A549 (cell line): ENCODE measurements around the gene EFNA5. TPM values are rescaled to one million over a fixed set of nuclear protein-coding genes. Genes with fewer than 3 reads are reported as not detected.

Experiments
- ATAC-seq, 2 experiments: fragments of 200-7000 bp in 1 of 2; fragments of >200 bp in 1 of 2; cut with Nextera tagmentation in 1 of 2; cut with Tn5 transposase in 1 of 2; 3 replicates each; pipeline versions ENCODE4 v1.8.0 to v1.9.1; 2018 to 2020; ENCODE audit warnings: mild to moderate bottlenecking in 1 of 2, moderate library complexity in 1 of 2
- CTCF ChIA-PET: fragments of 300-600 bp; sonication (Branson Sonifier 250); formaldehyde crosslinking; extraction: SDS; loops from one replicate; lab custom pipeline; 2021; ENCODE audit warnings: antibody characterized with exemption, inconsistent platforms; lab: Yijun Ruan, JAX
- POLR2A ChIA-PET: fragments of 350-600 bp; formaldehyde crosslinking; extraction: SDS; loops from one replicate; lab custom pipeline; 2021; ENCODE audit warnings: antibody characterized with exemption, inconsistent platforms; lab: Yijun Ruan, JAX
- DNase-seq, 2 experiments: peaks; one replicate each; pipeline versions ENCODE4 v3.0.0 to v3.0.0-alpha.2; 2011 to 2016; ENCODE audit warnings: low read depth in 1 of 2, low spot score in 1 of 2
- FAIRE-seq: peaks from 2 replicates; lab custom pipeline; 2011; peaks lifted over from hg19 to GRCh38; lab: Jason Lieb, UNC
- H3K27ac ChIP-seq, 2 experiments: fragments of >200 bp; sonication (Bioruptor Twin); formaldehyde crosslinking; 3 replicates each; pipeline ENCODE4 v1.5.1; 2016 to 2017
- H3K4me1 ChIP-seq: fragments of >200 bp; sonication (Bioruptor Twin); formaldehyde crosslinking; 3 replicates; pipeline ENCODE4 v1.6.1; 2016
- H3K4me2 ChIP-seq: fragments of >200 bp; sonication (Bioruptor Twin); formaldehyde crosslinking; 3 replicates; pipeline ENCODE4 v1.6.1; 2016
- H3K4me3 ChIP-seq: fragments of >200 bp; sonication (Bioruptor Twin); formaldehyde crosslinking; 3 replicates; pipeline ENCODE4 v1.5.1; 2016
- H3K9me3 ChIP-seq: fragments of >200 bp; sonication (Bioruptor Twin); formaldehyde crosslinking; 3 replicates; pipeline ENCODE4 v1.6.1; 2016
- ATOH8 ChIP-seq: fragments of 250-450 bp; sonication (Bioruptor Pico); IDR thresholded peaks from 2 replicates; pipeline ENCODE4 v1.5.0; 2020; ENCODE audit warnings: low read depth, mild to moderate bottlenecking, moderate library complexity
- CTCF ChIP-seq: fragments of >200 bp; sonication (Bioruptor Twin); formaldehyde crosslinking; IDR thresholded peaks from 3 replicates; pipeline ENCODE4 v1.5.1; 2016
- EHMT2 ChIP-seq: fragments of 200-600 bp; sonication (generic); IDR thresholded peaks from 2 replicates; pipeline ENCODE4 v1.6.1; 2016; ENCODE audit warnings: antibody characterized with exemption, low read depth, mild to moderate bottlenecking, moderate library complexity
- ELK1 ChIP-seq: fragments of 150-350 bp; IDR thresholded peaks from 2 replicates; pipeline ENCODE4 v1.6.1; 2014; ENCODE audit warnings: low read depth, mild to moderate bottlenecking, low read length
- EP300 ChIP-seq, 2 experiments: fragments of >200 bp; sonication (Bioruptor Twin); formaldehyde crosslinking; IDR thresholded peaks; 2 replicates in 1 of 2; 3 replicates in 1 of 2; pipeline ENCODE4 v1.6.1; 2016 to 2017
- FOSL2 ChIP-seq, 2 experiments: fragments of 450-650 bp in 1 of 2; fragments of >200 bp in 1 of 2; sonication (Bioruptor Twin) in 1 of 2; formaldehyde crosslinking; IDR thresholded peaks; 2 replicates each; pipeline versions ENCODE4 v1.5.0 to v1.6.1; 2016 to 2020; ENCODE audit warnings: mild to moderate bottlenecking in 1 of 2, moderate library complexity in 1 of 2
- HES2 ChIP-seq: fragments of >200 bp; sonication (Bioruptor Twin); formaldehyde crosslinking; IDR thresholded peaks from 2 replicates; pipeline ENCODE4 v1.6.1; 2016
- HMGXB4 ChIP-seq: fragments of 250-450 bp; sonication (Bioruptor Pico); IDR thresholded peaks from 2 replicates; pipeline ENCODE4 v1.5.0; 2021; ENCODE audit warnings: mild to moderate bottlenecking, moderate library complexity, borderline replicate concordance
- HOXA7 ChIP-seq: fragments of 250-450 bp; sonication (Bioruptor Pico); IDR thresholded peaks from 2 replicates; pipeline ENCODE4 v1.5.0; 2020; ENCODE audit warnings: mild to moderate bottlenecking, moderate library complexity
- JUN ChIP-seq, 2 experiments: fragments of >200 bp; sonication (Bioruptor Twin); formaldehyde crosslinking; IDR thresholded peaks; 2 replicates in 1 of 2; 3 replicates in 1 of 2; pipeline ENCODE4 v1.6.1; 2016 to 2017
- KDM1A ChIP-seq: fragments of 200-600 bp; sonication (generic); IDR thresholded peaks from 2 replicates; pipeline ENCODE4 v1.6.1; 2016; ENCODE audit warnings: low read depth, mild to moderate bottlenecking
- KDM5A ChIP-seq: fragments of 200-600 bp; sonication (generic); IDR thresholded peaks from 2 replicates; pipeline ENCODE4 v1.6.1; 2016; ENCODE audit warnings: antibody characterized with exemption, mild to moderate bottlenecking
- MAX ChIP-seq: IDR thresholded peaks from 2 replicates; pipeline ENCODE4 v1.6.1; 2012
- MAZ ChIP-seq: fragments of 150-350 bp; IDR thresholded peaks from 2 replicates; pipeline ENCODE4 v1.6.1; 2014; ENCODE audit warnings: antibody characterized with exemption, low read depth, low read length, borderline replicate concordance
- NFE2L2 ChIP-seq: fragments of 150-350 bp; conservative IDR thresholded peaks from 2 replicates; pipeline ENCODE4 v1.6.1; 2014; ENCODE audit warnings: low read length
- NPAS2 ChIP-seq: fragments of 250-450 bp; sonication (Bioruptor Pico); IDR thresholded peaks from 2 replicates; pipeline ENCODE4 v1.8.0; 2022; ENCODE audit warnings: mild to moderate bottlenecking, moderate library complexity, borderline replicate concordance
- NR3C1 ChIP-seq: fragments of >200 bp; sonication (Bioruptor Twin); formaldehyde crosslinking; IDR thresholded peaks from 3 replicates; pipeline ENCODE4 v1.6.1; 2017
- PBX3 ChIP-seq: IDR thresholded peaks from 2 replicates; pipeline ENCODE4 v1.6.1; 2012
- RAD21 ChIP-seq, 2 experiments: fragments of >200 bp in 1 of 2; sonication (Bioruptor Twin) in 1 of 2; formaldehyde crosslinking in 1 of 2; IDR thresholded peaks in 1 of 2; conservative IDR thresholded peaks in 1 of 2; 2 replicates in 1 of 2; 3 replicates in 1 of 2; pipeline ENCODE4 v1.6.1; 2012 to 2018; ENCODE audit warnings: inconsistent platforms in 1 of 2
- REST ChIP-seq: fragments of 200-600 bp; sonication (generic); IDR thresholded peaks from 2 replicates; pipeline ENCODE4 v1.6.1; 2016; ENCODE audit warnings: antibody characterized with exemption, mild to moderate bottlenecking, moderate library complexity
- RNF2 ChIP-seq: fragments of 200-600 bp; sonication (generic); IDR thresholded peaks from 2 replicates; pipeline ENCODE4 v1.6.1; 2016; ENCODE audit warnings: low read depth, mild to moderate bottlenecking, antibody characterized with exemption, moderate library complexity, borderline replicate concordance
- SMC3 ChIP-seq: fragments of >200 bp; sonication (Bioruptor Twin); formaldehyde crosslinking; IDR thresholded peaks from 3 replicates; pipeline ENCODE4 v1.6.1; 2018; ENCODE audit warnings: inconsistent platforms
- SREBF2 ChIP-seq: fragments of 450-650 bp; IDR thresholded peaks from 2 replicates; pipeline ENCODE4 v1.6.1; 2014; ENCODE audit warnings: mild to moderate bottlenecking, moderate library complexity
- TFCP2L1 ChIP-seq: fragments of 250-450 bp; sonication (Bioruptor Pico); IDR thresholded peaks from 2 replicates; pipeline ENCODE4 v1.5.0; 2021; ENCODE audit warnings: mild to moderate bottlenecking
- USF2 ChIP-seq: fragments of 450-650 bp; IDR thresholded peaks from 2 replicates; pipeline ENCODE4 v1.6.1; 2014; ENCODE audit warnings: antibody characterized with exemption
- ZC3H11A ChIP-seq: fragments of 450-650 bp; IDR thresholded peaks from 2 replicates; pipeline ENCODE4 v1.6.1; 2014; ENCODE audit warnings: antibody characterized with exemption, mild to moderate bottlenecking
- ZFP36 ChIP-seq: fragments of 450-650 bp; IDR thresholded peaks from 2 replicates; pipeline ENCODE4 v1.6.1; 2014; ENCODE audit warnings: borderline replicate concordance; ENCODE audit not compliant: partially characterized antibody
- ZNF302 ChIP-seq: fragments of 250-450 bp; sonication (Bioruptor Pico); IDR thresholded peaks from 2 replicates; pipeline ENCODE4 v1.9.0; 2021; ENCODE audit warnings: inconsistent platforms, mild to moderate bottlenecking, moderate library complexity
- WGBS: methylation state at CpG from one replicate; pipeline ENCODE4 v1.1.6; 2017; ENCODE audit errors: missing lambda C conversion rate; 5-methylcytosine and 5-hydroxymethylcytosine counted together
- polyA plus RNA-seq, 4 experiments: library from polyadenylated mRNA; depleted of rRNA in 3 of 4; stranded (reverse); fragments of >200 nt; fragmentation: RNase III in 1 of 4; extraction: RNeasy Plus Mini Kit Qiagen cat#74134 plus additional on column Dnase treatment in 1 of 4; gene quantifications; 2 replicates in 3 of 4; 3 replicates in 1 of 4; pipeline ENCODE4 v1.2.3, GENCODE V29; 2011 to 2017

The EFNA5 gene
- polyA plus RNA-seq, 2 of the 4 experiments (the other 2 are of a cell fraction), result 8.5 to 20.7 TPM

- Histone ChIP-seq H3K4me2 (peak overlapping the region; percentile 22; the same call in 2 of the 3 replicates), H3K9me3 (no peaks in the 10 kb centered on the region), H3K4me1 (peaks cover 18% of the 10 kb centered on the region; the same call in 2 of the 3 replicates), H3K4me3 (no peak overlapping the region), H3K27ac (peak overlapping the region; percentile 47 to 77)
- ChIA-PET POLR2A (no interaction called here), CTCF (interaction anchor here (0.8 to 2.6 kb wide), 4 partner anchors 13 to 212 kb away, joined by 3 to 8 read pairs (median 4); no protein-coding TSS in a partner anchor)
- ATAC-seq (peak in 1 of 2 experiments; percentile 61; a peak in 3 of 6 replicates), DNase-seq (peak in 1 of 2 experiments; percentile 35), FAIRE-seq (no peak)
- 43% methylated on average over 2 of the region's 2 CpGs for WGBS
- TF ChIP-seq NFE2L2, result no peak
- no peak for TF ChIP-seq JUN (IDR thresholded peaks at IDR 0.05)
- TF ChIP-seq USF2, result no peak
- TF ChIP-seq SMC3, result peak; percentile 28; the same call in 1 of the 3 replicates
- TF ChIP-seq HES2, result no peak
- no peak for TF ChIP-seq MAZ
- TF ChIP-seq MAX, result 0 out of 2 replicates have a peak, but pooled peaks have one; percentile 28
- TF ChIP-seq NPAS2 (CRISPR knock-in tag), result no peak
- no peak for TF ChIP-seq TFCP2L1 (CRISPR knock-in tag)
- TF ChIP-seq KDM5A, result no peak
- TF ChIP-seq RNF2, result no peak
- peak; percentile 41 to 50; a peak in 4 of 5 replicates for TF ChIP-seq RAD21 (conservative IDR thresholded peaks at IDR 0.05 in 1 of 2, IDR thresholded peaks at IDR 0.05 in 1 of 2)
- no peak for TF ChIP-seq NR3C1
- no peak for TF ChIP-seq EP300 (IDR thresholded peaks at IDR 0.05)
- TF ChIP-seq KDM1A, result no peak
- no peak; the same call in 1 of the 2 replicates for TF ChIP-seq ATOH8 (CRISPR knock-in tag)
- peak; percentile 32 for TF ChIP-seq CTCF
- TF ChIP-seq ZFP36, result no peak
- TF ChIP-seq ZNF302 (CRISPR knock-in tag), result no peak
- no peak for TF ChIP-seq ZC3H11A
- TF ChIP-seq HOXA7 (CRISPR knock-in tag), result no peak
- no peak for TF ChIP-seq SREBF2
- TF ChIP-seq HMGXB4, result no peak
- TF ChIP-seq EHMT2, result no peak
- no peak for TF ChIP-seq FOSL2 (IDR thresholded peaks at IDR 0.05)
- no peak for TF ChIP-seq FOSL2 (CRISPR knock-in tag; IDR thresholded peaks at IDR 0.05)
- no peak for TF ChIP-seq PBX3
- no peak for TF ChIP-seq REST
- TF ChIP-seq ELK1, result no peak
Measured at GRCh38 chr5:107359916-107360234, 310.9 kb downstream of the EFNA5 start.
